Sigmoid colon (tissue), 7 donors: Measurements from ENCODE around the gene GRM7. TPM values are rescaled to one million over a fixed set of nuclear protein-coding genes. Genes with fewer than 3 reads are reported as not detected.
"Not testable (repeated sequence)": the region's sequence is repeated elsewhere in the genome, so short reads cannot be mapped to it uniquely, and the experiment has no call there.

Experiments used
- DNase-seq: peaks from one replicate; pipeline ENCODE4 v3.0.0-alpha.2; 2019
- H3K27ac ChIP-seq, 4 donors: fragments of 200-600 bp; sonication (generic); one replicate each; pipeline ENCODE4 v1.5.1; 2016 to 2019; ENCODE audit warnings: mild to moderate bottlenecking in 1 of 4
- H3K27me3 ChIP-seq, 3 donors: fragments of 200-600 bp; sonication (generic); one replicate each; pipeline ENCODE4 v1.5.1; 2019; ENCODE audit warnings: mild to moderate bottlenecking in 1 of 3
- H3K36me3 ChIP-seq, 4 donors: fragments of 200-600 bp; sonication (generic); one replicate each; pipeline ENCODE4 v1.5.1; 2016 to 2019
- H3K4me1 ChIP-seq, 4 donors: fragments of 200-600 bp; sonication (generic); one replicate each; pipeline ENCODE4 v1.5.1; 2017 to 2019
- H3K4me3 ChIP-seq, 4 donors: fragments of 200-600 bp; sonication (generic); one replicate each; pipeline ENCODE4 v1.5.1; 2017 to 2019; ENCODE audit warnings: mild to moderate bottlenecking in 2 of 4, moderate library complexity in 1 of 4
- H3K9me3 ChIP-seq, 4 donors: fragments of 200-600 bp in 3 of 4; sonication (generic) in 3 of 4; one replicate each; pipeline versions ENCODE4 v1.5.1 to v1.6.1; 2013 to 2019
- CTCF ChIP-seq, 4 experiments: fragments of 450-650 bp in 3 of 4; fragments of 200-600 bp in 1 of 4; IDR thresholded peaks; one replicate each; pipeline ENCODE4 v1.5.1; 2016 to 2019; ENCODE audit warnings: antibody characterized with exemption in 4 of 4, mild to moderate bottlenecking in 3 of 4, moderate library complexity in 2 of 4
- EP300 ChIP-seq, 4 donors: sonication (generic); formaldehyde crosslinking; IDR thresholded peaks; one replicate each; pipeline ENCODE4 v1.6.1; 2017; ENCODE audit warnings: antibody characterized with exemption in 4 of 4
- POLR2A ChIP-seq, 2 donors: fragments of 450-650 bp; IDR thresholded peaks; one replicate each; pipeline ENCODE4 v1.6.1; 2016; ENCODE audit warnings: antibody characterized with exemption in 2 of 2, mild to moderate bottlenecking in 2 of 2, moderate library complexity in 2 of 2
- POLR2AphosphoS5 ChIP-seq, 4 donors: sonication (generic); formaldehyde crosslinking; IDR thresholded peaks; one replicate each; pipeline ENCODE4 v1.6.1; 2017; ENCODE audit warnings: antibody characterized with exemption in 4 of 4
- WGBS, 2 donors: extraction: QIAGEN DNeasy Blood & Tissue Kit; methylation state at CpG; one replicate each; pipeline ENCODE4 v1.1.7; 2013; 5-methylcytosine and 5-hydroxymethylcytosine counted together
- intact Hi-C: fragments of 100-400 bp; cut with DNase I; formaldehyde crosslinking; loops from one replicate; pipeline ENCODE4 v1.15.1; 2023
- polyA plus RNA-seq, 3 donors: library from polyadenylated mRNA; stranded (reverse); fragments of 200-250 nt; gene quantifications; one replicate each; pipeline ENCODE4 v1.2.3, GENCODE V29; 2013
- total RNA-seq, 4 donors: library from RNA; depleted of rRNA; stranded (reverse); fragments of >200 nt; gene quantifications; one replicate each; pipeline ENCODE4 v1.1.0, GENCODE V29; 2016
- donor health status: healthy with polysubstance abuse.
- donor health status: Bipolar disorder and iron deficiency.
- donor health status: healthy.

GRM7 gene
- total and polyA plus RNA-seq, 7 donors, result 0.09 to 0.71 (median 0.22) TPM; not detected in 3

GRCh38 chr3:6929918-6930317 is 69.0 kb downstream of the GRM7 start:
- 62 to 74% methylated on average over 2 of the region's 2 CpGs for WGBS, 2 donors
- no peak for DNase-seq
- H3K4me3 ChIP-seq, result no peak overlapping the region
- no peaks in the 10 kb centered on the region for H3K9me3 ChIP-seq
- no peak for TF ChIP-seq POLR2A (IDR thresholded peaks at IDR 0.05)
- TF ChIP-seq CTCF (IDR thresholded peaks at IDR 0.05), result no peak
- TF ChIP-seq EP300 (IDR thresholded peaks at IDR 0.05), result no peak
- TF ChIP-seq POLR2AphosphoS5 (IDR thresholded peaks at IDR 0.05), result no peak
- H3K27ac ChIP-seq, result no peak overlapping the region
- no peaks in the 10 kb centered on the region for H3K4me1 ChIP-seq
- H3K27me3 ChIP-seq, result no peaks in the 10 kb centered on the region
- intact Hi-C loops, result no loop called here
- no peaks in the 10 kb centered on the region for H3K36me3 ChIP-seq

DNA sequence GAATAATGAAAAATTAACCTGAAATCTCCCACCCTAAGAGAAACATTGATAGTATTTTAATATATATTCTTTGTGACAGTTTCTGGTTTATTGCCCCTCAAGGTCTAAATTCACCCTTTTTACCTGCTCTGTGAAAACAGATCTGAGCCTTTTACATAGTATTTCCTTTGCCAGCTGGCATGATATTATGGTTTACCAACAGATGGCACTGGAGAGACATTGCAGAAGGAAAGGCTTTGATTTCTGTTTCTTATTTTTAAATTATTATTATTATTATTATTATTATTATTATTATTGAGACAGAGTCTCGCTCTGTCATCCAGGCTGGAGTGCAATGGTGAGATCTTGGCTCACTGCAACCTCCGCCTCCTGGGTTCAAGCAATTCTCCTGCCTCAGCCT is 74.5 kb downstream of the GRM7 start:
- intact Hi-C loops, H3K27ac ChIP-seq, H3K27me3 ChIP-seq, H3K4me1 ChIP-seq, DNase-seq, H3K9me3 ChIP-seq, H3K4me3 ChIP-seq, H3K36me3 ChIP-seq: not testable (repeated sequence)
- WGBS, 2 donors, result 90% methylated on average over 2 of the region's 2 CpGs

DNA sequence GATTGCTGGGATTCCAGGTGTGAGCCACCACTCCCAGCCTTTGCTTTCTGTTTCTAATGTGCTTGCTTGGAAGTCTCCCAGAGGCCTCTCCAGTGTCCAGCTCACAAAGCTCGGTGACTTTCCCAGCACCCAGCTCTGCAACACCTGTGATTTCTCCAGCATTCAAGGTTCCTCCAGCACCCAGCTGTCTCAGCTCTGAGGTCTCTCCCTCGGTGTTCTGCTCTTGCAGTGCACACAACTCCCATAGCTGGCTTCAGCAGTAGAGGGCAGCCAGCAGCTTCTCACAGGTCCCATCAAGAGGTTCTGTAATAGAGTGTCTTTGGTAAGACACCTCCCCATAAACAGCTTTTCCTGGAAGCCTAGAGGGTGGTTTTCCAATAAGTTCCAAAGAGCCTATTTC is 75.1 kb downstream of the GRM7 start:
- Histone ChIP-seq H3K9me3 (peaks cover 0 to 3% (median 0%) of the 10 kb centered on the region in 4 donors), H3K27me3 (no peaks in the 10 kb centered on the region), H3K27ac (no peak overlapping the region), H3K4me3 (no peak overlapping the region), H3K4me1 (no peaks in the 10 kb centered on the region), H3K36me3 (no peaks in the 10 kb centered on the region)
- TF ChIP-seq POLR2A (IDR thresholded peaks at IDR 0.05) (no peak), EP300 (IDR thresholded peaks at IDR 0.05) (no peak), CTCF (IDR thresholded peaks at IDR 0.05) (no peak), POLR2AphosphoS5 (IDR thresholded peaks at IDR 0.05) (no peak)
- DNase-seq, result no peak
- 84 to 89% methylated on average over 2 of the region's 2 CpGs for WGBS, 2 donors
- intact Hi-C loops, result no loop called here

- H3K4me3 ChIP-seq, result no peak overlapping the region
- no peak for DNase-seq
- intact Hi-C loops, result no loop called here
- H3K36me3 ChIP-seq, result no peaks in the 10 kb centered on the region
- no peak overlapping the region for H3K27ac ChIP-seq
- no peaks in the 10 kb centered on the region for H3K27me3 ChIP-seq
- TF ChIP-seq POLR2AphosphoS5 (IDR thresholded peaks at IDR 0.05) (no peak), CTCF (IDR thresholded peaks at IDR 0.05) (no peak), EP300 (IDR thresholded peaks at IDR 0.05) (no peak), POLR2A (IDR thresholded peaks at IDR 0.05) (no peak)
- H3K4me1 ChIP-seq, result no peaks in the 10 kb centered on the region
- H3K9me3 ChIP-seq, result no peaks in the 10 kb centered on the region
Observed at GRCh38 chr3:6962801-6963200, 101.9 kb downstream of the GRM7 start.

GRCh38 chr3:6965881-6966280 is 105.0 kb downstream of the GRM7 start:
- H3K4me1 ChIP-seq, result no peaks in the 10 kb centered on the region
- TF ChIP-seq POLR2A (IDR thresholded peaks at IDR 0.05) (no peak), EP300 (IDR thresholded peaks at IDR 0.05) (no peak), CTCF (IDR thresholded peaks at IDR 0.05) (no peak), POLR2AphosphoS5 (IDR thresholded peaks at IDR 0.05) (no peak)
- no peak overlapping the region for H3K27ac ChIP-seq
- no peak for DNase-seq
- 85 to 89% methylated on average over 5 of the region's 5 CpGs for WGBS, 2 donors
- intact Hi-C loops, result no loop called here
- H3K4me3 ChIP-seq, result no peak overlapping the region
- H3K36me3 ChIP-seq, result no peaks in the 10 kb centered on the region
- no peaks in the 10 kb centered on the region for H3K9me3 ChIP-seq
- no peaks in the 10 kb centered on the region for H3K27me3 ChIP-seq
